Liver (tissue), 9 donors: ENCODE data around the gene SGCG. TPM values are rescaled to one million over a fixed set of nuclear protein-coding genes. Genes with fewer than 3 reads are reported as not detected.

Experiments used
- DNase-seq: peaks from one replicate; pipeline ENCODE4 v3.0.0-alpha.2; 2017; ENCODE audit warnings: low spot score
- H3K27ac ChIP-seq, 2 donors: one replicate each; pipeline ENCODE4 v1.7.0; 2013; ENCODE audit warnings: inconsistent platforms in 2 of 2, low read length in 2 of 2, control low read depth in 1 of 2, low read depth in 1 of 2, mild to moderate bottlenecking in 1 of 2
- H3K27me3 ChIP-seq, 4 donors: one replicate each; pipeline versions ENCODE4 v1.6.1 to v1.7.0; 2013; ENCODE audit warnings: low read length in 3 of 4, inconsistent platforms in 1 of 4, mild to moderate bottlenecking in 1 of 4, moderate library complexity in 1 of 4; ENCODE audit not compliant: control insufficient read depth in 4 of 4, insufficient read depth in 4 of 4
- H3K36me3 ChIP-seq, 4 donors: one replicate each; pipeline versions ENCODE4 v1.6.1 to v1.7.0; 2013; ENCODE audit warnings: low read length in 3 of 4, mild to moderate bottlenecking in 3 of 4, low read depth in 1 of 4, moderate library complexity in 1 of 4; ENCODE audit not compliant: control insufficient read depth in 4 of 4, insufficient read depth in 3 of 4
- H3K4me1 ChIP-seq, 4 donors: one replicate each; pipeline versions ENCODE4 v1.6.1 to v1.7.0; 2013; ENCODE audit warnings: low read length in 3 of 4, mild to moderate bottlenecking in 3 of 4, moderate library complexity in 1 of 4; ENCODE audit not compliant: control insufficient read depth in 4 of 4, insufficient read depth in 4 of 4
- H3K4me3 ChIP-seq, 3 donors: one replicate each; pipeline versions ENCODE4 v1.6.1 to v1.7.0; 2013; ENCODE audit warnings: low read length in 3 of 3, control low read depth in 1 of 3, low read depth in 1 of 3, mild to moderate bottlenecking in 1 of 3
- H3K9ac ChIP-seq, 2 donors: one replicate each; pipeline ENCODE4 v1.7.0; 2013; ENCODE audit warnings: low read length in 2 of 2, mild to moderate bottlenecking in 2 of 2, moderate library complexity in 2 of 2, control low read depth in 1 of 2, low read depth in 1 of 2
- H3K9me3 ChIP-seq, 4 donors: one replicate each; pipeline versions ENCODE4 v1.6.1 to v1.7.0; 2013; ENCODE audit warnings: low read length in 3 of 4; ENCODE audit not compliant: control insufficient read depth in 4 of 4
- ATF3 ChIP-seq: IDR thresholded peaks from 2 replicates; pipeline ENCODE4 v1.6.1; 2016; ENCODE audit warnings: antibody characterized with exemption
- EGR1 ChIP-seq, 2 donors: IDR thresholded peaks; 2 replicates each; pipeline ENCODE4 v1.6.1; 2016 to 2018; ENCODE audit warnings: antibody characterized with exemption in 2 of 2, low read depth in 2 of 2
- FOXA1 ChIP-seq: IDR thresholded peaks from 2 replicates; pipeline ENCODE4 v1.6.1; 2016; ENCODE audit warnings: antibody characterized with exemption
- FOXA2 ChIP-seq: IDR thresholded peaks from 2 replicates; pipeline ENCODE4 v1.6.1; 2016; ENCODE audit warnings: antibody characterized with exemption
- GABPA ChIP-seq, 2 donors: IDR thresholded peaks in 1 of 2; conservative IDR thresholded peaks in 1 of 2; 2 replicates each; pipeline ENCODE4 v1.6.1; 2016; ENCODE audit warnings: antibody characterized with exemption in 2 of 2, mild to moderate bottlenecking in 1 of 2, moderate library complexity in 1 of 2
- HNF4A ChIP-seq, 2 donors: conservative IDR thresholded peaks; 2 replicates each; pipeline ENCODE4 v1.6.1; 2016; ENCODE audit warnings: antibody characterized with exemption in 2 of 2, mild to moderate bottlenecking in 2 of 2
- HNF4G ChIP-seq: IDR thresholded peaks from 2 replicates; pipeline ENCODE4 v1.6.1; 2016; ENCODE audit warnings: antibody characterized with exemption
- RAD21 ChIP-seq, 2 donors: IDR thresholded peaks; 2 replicates each; pipeline ENCODE4 v1.6.1; 2016; ENCODE audit warnings: antibody characterized with exemption in 2 of 2, mild to moderate bottlenecking in 2 of 2
- REST ChIP-seq: IDR thresholded peaks from 2 replicates; pipeline ENCODE4 v1.6.1; 2016; ENCODE audit warnings: antibody characterized with exemption, mild to moderate bottlenecking
- RXRA ChIP-seq, 2 donors: IDR thresholded peaks; 2 replicates each; pipeline ENCODE4 v1.6.1; 2017 to 2018; ENCODE audit warnings: antibody characterized with exemption in 2 of 2, mild to moderate bottlenecking in 1 of 2
- SP1 ChIP-seq: IDR thresholded peaks from 2 replicates; pipeline ENCODE4 v1.6.1; 2018; ENCODE audit warnings: antibody characterized with exemption, mild to moderate bottlenecking
- YY1 ChIP-seq: IDR thresholded peaks from 2 replicates; pipeline ENCODE4 v1.6.1; 2016; ENCODE audit warnings: antibody characterized with exemption, mild to moderate bottlenecking
- ZBTB33 ChIP-seq: IDR thresholded peaks from 2 replicates; pipeline ENCODE4 v1.6.1; 2016; ENCODE audit warnings: antibody characterized with exemption
- WGBS: extraction: QIAGEN DNeasy Blood & Tissue Kit; methylation state at CpG from one replicate; pipeline ENCODE4 v1.1.7; 2013; 5-methylcytosine and 5-hydroxymethylcytosine counted together
- polyA plus RNA-seq, 2 donors: library from polyadenylated mRNA; stranded (reverse) in 1 of 2; unstranded in 1 of 2; fragments of 200-250 nt in 1 of 2; fragments of >200 nt in 1 of 2; fragmentation: Nextera tagmentation in 1 of 2; extraction: Ambion mirVana in 1 of 2; gene quantifications; one replicate each; pipeline versions ENCODE4 v1.2.1 to v1.2.3, GENCODE V29; 2013 to 2015
- total RNA-seq, 2 donors: library from RNA; depleted of rRNA; stranded (reverse); fragments of >200 nt; gene quantifications; one replicate each; pipeline ENCODE4 v1.2.3, GENCODE V29; 2014
- TF ChIP-seq, protein P1 (sequence below): fragments of 150-350 bp; IDR thresholded peaks from 2 replicates; pipeline ENCODE4 v1.5.1; 2017; ENCODE audit warnings: improper control_type of control experiment, low read depth, low read length; ENCODE audit not compliant: missing input control
- TF ChIP-seq, protein P2 (sequence below): IDR thresholded peaks from 2 replicates; pipeline ENCODE4 v1.6.1; 2016; ENCODE audit warnings: antibody characterized with exemption
- donor health status: healthy.
- donor health status: healthy.
- donor health status: healthy.
- donor health status: healthy.
- donor health status: healthy.

SGCG gene
- total and polyA plus RNA-seq, 4 donors: not detected

- no peak for DNase-seq
- Histone ChIP-seq H3K27ac (no peak overlapping the region), H3K9ac (no peak overlapping the region), H3K4me3 (no peak overlapping the region), H3K36me3 (peaks cover 0 to 2% (median 0%) of the 10 kb centered on the region in 4 donors), H3K27me3 (no peaks in the 10 kb centered on the region), H3K9me3 (no peaks in the 10 kb centered on the region), H3K4me1 (no peaks in the 10 kb centered on the region)
- WGBS: 98% methylated on average over 1 of the region's 1 CpG
- no peak for TF ChIP-seq HNF4G
- no peak for TF ChIP-seq RXRA (IDR thresholded peaks at IDR 0.05)
- no peak for TF ChIP-seq ATF3
- no peak for TF ChIP-seq FOXA2
- no peak for TF ChIP-seq EGR1 (IDR thresholded peaks at IDR 0.05; ENCODE audit: low read depth in 2 of 2)
- no peak for TF ChIP-seq RAD21 (IDR thresholded peaks at IDR 0.05)
- no peak for TF ChIP-seq FOXA1
- TF ChIP-seq, protein P1, sequence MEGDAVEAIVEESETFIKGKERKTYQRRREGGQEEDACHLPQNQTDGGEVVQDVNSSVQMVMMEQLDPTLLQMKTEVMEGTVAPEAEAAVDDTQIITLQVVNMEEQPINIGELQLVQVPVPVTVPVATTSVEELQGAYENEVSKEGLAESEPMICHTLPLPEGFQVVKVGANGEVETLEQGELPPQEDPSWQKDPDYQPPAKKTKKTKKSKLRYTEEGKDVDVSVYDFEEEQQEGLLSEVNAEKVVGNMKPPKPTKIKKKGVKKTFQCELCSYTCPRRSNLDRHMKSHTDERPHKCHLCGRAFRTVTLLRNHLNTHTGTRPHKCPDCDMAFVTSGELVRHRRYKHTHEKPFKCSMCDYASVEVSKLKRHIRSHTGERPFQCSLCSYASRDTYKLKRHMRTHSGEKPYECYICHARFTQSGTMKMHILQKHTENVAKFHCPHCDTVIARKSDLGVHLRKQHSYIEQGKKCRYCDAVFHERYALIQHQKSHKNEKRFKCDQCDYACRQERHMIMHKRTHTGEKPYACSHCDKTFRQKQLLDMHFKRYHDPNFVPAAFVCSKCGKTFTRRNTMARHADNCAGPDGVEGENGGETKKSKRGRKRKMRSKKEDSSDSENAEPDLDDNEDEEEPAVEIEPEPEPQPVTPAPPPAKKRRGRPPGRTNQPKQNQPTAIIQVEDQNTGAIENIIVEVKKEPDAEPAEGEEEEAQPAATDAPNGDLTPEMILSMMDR: no peak
- TF ChIP-seq REST: no peak
- TF ChIP-seq SP1: no peak
- no peak for TF ChIP-seq ZBTB33
- TF ChIP-seq GABPA (IDR thresholded peaks at IDR 0.05 in 1 of 2, conservative IDR thresholded peaks at IDR 0.05 in 1 of 2): no peak
- TF ChIP-seq HNF4A (conservative IDR thresholded peaks at IDR 0.05): no peak
Observed at GRCh38 chr13:23347601-23348000, 166.8 kb downstream of the SGCG start.

- TF ChIP-seq FOXA1 (no peak), HNF4G (no peak), HNF4A (conservative IDR thresholded peaks at IDR 0.05) (no peak), EGR1 (IDR thresholded peaks at IDR 0.05; ENCODE audit: low read depth in 2 of 2) (no peak), YY1 (no peak), RAD21 (IDR thresholded peaks at IDR 0.05) (no peak), ZBTB33 (no peak)
- TF ChIP-seq, protein P2, sequence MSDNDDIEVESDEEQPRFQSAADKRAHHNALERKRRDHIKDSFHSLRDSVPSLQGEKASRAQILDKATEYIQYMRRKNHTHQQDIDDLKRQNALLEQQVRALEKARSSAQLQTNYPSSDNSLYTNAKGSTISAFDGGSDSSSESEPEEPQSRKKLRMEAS: no peak
- TF ChIP-seq, protein P1: no peak
- H3K27ac ChIP-seq: no peak overlapping the region
- no peaks in the 10 kb centered on the region for H3K4me1 ChIP-seq
- no peak for DNase-seq
- H3K27me3 ChIP-seq: no peaks in the 10 kb centered on the region
- 86% methylated on average over 4 of the region's 4 CpGs for WGBS
- H3K36me3 ChIP-seq: peaks cover 0 to 5% (median 0%) of the 10 kb centered on the region in 4 donors
- no peak overlapping the region for H3K4me3 ChIP-seq
- no peaks in the 10 kb centered on the region for H3K9me3 ChIP-seq
- H3K9ac ChIP-seq: no peak overlapping the region
Observed at GRCh38 chr13:23348262-23349127, 167.7 kb downstream of the SGCG start.
